ENCODE measurements around the gene MYORG.

The MYORG gene

DNA sequence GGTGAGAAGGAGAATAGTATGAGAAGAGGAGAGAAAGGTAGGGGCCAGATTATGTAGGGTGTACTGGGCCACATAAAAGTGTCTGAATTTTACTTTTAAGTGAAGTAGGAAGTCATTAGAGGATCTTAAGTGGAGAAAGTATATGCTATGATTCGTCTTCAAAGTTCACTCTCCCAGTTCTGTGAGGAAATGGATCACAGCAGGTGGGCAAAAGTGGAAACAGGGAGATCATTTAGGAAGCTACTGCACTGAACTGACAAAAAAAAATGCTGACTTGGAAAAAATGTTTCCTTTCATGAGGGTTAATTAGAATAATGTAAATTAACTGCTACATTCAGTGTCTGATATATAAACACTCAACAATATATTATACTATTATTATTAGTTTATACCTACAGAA is 50.0 kb downstream of the MYORG start:
- H3K4me3 ChIP-seq (replicated peaks; ENCODE audit: low read depth, low read length), result no peak overlapping the region
- TF ChIP-seq, protein P1, sequence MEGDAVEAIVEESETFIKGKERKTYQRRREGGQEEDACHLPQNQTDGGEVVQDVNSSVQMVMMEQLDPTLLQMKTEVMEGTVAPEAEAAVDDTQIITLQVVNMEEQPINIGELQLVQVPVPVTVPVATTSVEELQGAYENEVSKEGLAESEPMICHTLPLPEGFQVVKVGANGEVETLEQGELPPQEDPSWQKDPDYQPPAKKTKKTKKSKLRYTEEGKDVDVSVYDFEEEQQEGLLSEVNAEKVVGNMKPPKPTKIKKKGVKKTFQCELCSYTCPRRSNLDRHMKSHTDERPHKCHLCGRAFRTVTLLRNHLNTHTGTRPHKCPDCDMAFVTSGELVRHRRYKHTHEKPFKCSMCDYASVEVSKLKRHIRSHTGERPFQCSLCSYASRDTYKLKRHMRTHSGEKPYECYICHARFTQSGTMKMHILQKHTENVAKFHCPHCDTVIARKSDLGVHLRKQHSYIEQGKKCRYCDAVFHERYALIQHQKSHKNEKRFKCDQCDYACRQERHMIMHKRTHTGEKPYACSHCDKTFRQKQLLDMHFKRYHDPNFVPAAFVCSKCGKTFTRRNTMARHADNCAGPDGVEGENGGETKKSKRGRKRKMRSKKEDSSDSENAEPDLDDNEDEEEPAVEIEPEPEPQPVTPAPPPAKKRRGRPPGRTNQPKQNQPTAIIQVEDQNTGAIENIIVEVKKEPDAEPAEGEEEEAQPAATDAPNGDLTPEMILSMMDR (IDR thresholded peaks at IDR 0.05; ENCODE audit: low read length, missing control alignments), result no peak
- DNase-seq (ENCODE audit: low read depth), result no peak

DNA sequence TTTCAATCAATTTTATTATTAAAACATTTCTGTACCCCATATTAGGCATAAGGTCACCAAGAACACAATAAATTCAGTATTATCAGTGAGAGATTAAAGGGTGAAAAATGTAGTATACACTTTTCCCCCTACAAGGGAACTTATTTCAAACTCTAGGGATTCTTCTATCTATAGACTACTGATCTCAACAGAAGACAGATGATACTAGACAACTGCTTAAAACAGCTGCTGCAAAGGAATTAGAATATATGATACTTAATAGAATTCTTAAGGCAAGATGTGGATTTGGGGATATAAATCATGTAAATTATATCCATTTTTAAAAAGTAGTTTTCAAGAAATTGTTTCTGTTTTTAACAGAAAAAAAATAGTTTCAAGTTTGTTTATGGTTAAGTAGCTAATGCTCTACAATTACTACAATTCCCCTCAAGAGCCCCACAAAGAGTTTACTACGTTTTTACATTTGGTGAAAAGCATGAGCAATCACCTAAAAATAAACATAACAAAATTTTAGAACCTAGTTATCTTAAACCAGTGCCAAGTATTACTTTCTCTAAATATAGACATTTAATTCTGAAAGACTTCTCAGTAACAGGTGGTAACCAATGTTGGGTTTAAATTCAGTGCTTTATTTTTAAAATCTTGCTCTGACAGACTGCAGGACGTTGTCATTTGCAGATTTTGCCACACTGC is 53.7 kb downstream of the MYORG start:
- TF ChIP-seq, protein P1 (IDR thresholded peaks at IDR 0.05; ENCODE audit: low read length, missing control alignments), result no peak
- no peak overlapping the region for H3K4me3 ChIP-seq (replicated peaks; ENCODE audit: low read depth, low read length)
- DNase-seq (ENCODE audit: low read depth), result no peak

DNA sequence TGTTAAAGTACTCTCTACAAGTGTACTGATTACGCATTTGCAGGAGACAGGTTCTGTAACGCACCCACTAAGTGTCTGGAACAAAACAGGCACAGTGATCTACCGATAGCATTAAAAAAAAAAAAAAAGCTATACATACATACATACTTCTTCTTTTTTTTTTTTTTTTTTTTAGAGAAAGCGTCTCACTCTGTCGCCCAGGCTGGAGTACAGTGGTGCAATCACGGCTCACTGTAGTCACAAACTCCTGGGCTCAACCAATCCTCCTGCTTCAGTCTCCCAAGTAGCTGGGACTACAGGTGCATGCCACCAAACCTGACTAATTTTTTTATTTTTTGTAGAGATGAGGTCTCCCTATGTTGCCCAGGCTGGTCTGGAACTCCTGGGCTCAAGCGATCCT is 55.2 kb downstream of the MYORG start:
- no peak for DNase-seq (ENCODE audit: low read depth)
- no peak overlapping the region for H3K4me3 ChIP-seq (replicated peaks; ENCODE audit: low read depth, low read length)
- TF ChIP-seq, protein P1 (IDR thresholded peaks at IDR 0.05; ENCODE audit: low read length, missing control alignments), result no peak

DNA sequence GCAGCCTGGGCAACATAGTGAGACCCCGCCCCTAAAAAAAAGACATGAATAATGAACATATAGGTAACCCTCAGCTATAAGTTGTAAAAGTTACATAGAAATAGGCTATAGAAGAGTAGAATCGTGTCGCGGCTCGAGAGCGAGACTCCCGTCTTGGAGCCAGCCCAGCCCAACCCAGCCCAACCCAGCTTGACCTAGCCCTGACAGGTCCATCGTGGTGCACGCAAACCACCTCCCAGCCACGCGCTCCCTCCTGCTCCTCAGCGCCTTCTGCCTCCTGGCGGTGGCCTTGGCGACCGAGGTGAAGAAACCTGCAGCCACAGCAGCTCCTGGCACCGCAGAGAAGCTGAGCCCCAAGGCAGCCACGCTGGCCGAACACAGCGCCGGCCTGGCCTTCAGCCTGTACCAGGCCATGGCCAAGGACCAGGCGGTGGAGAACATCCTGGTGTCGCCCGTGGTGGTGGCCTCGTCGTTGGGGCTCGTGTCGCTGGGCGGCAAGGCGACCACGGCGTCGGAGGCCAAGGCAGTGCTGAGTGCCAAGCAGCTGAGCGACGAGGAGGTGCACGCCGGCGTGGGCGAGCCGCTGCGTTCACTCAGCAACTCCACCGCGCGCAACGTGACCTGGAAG is 58.4 kb downstream of the MYORG start:
- TF ChIP-seq, protein P1 (IDR thresholded peaks at IDR 0.05; ENCODE audit: low read length, missing control alignments), result no peak
- no peak for DNase-seq (ENCODE audit: low read depth)
- no peak overlapping the region for H3K4me3 ChIP-seq (replicated peaks; ENCODE audit: low read depth, low read length)

DNA sequence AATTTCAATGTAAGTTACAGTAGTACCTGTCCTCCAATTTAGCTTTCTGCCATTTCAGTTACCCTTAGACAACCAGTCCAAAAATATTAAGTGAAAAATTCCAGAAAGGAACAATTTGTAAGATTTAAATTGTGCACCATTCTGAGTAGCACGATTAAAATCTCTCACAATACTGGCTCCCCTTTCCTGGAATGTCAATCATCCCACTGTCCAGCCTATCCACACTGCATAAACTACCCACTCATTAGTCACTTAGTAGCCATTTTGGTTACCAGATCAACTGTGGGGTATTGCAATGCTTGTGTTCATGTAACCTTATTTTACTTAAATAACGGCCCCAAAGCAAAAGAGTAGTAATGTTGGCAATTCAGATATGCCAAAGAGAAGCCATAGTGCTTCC is 59.3 kb downstream of the MYORG start:
- TF ChIP-seq, protein P1 (IDR thresholded peaks at IDR 0.05; ENCODE audit: low read length, missing control alignments), result no peak
- no peak overlapping the region for H3K4me3 ChIP-seq (replicated peaks; ENCODE audit: low read depth, low read length)
- no peak for DNase-seq (ENCODE audit: low read depth)

Data from fibroblast of pulmonary artery (primary cell).